Ishikawa (cell line): ENCODE measurements around the gene TMEM272.

ENCODE experiments used
- CEBPB ChIP-seq: IDR thresholded peaks from 2 replicates; pipeline ENCODE4 v1.6.1; 2012
- CREB1 ChIP-seq: IDR thresholded peaks from 2 replicates; pipeline ENCODE4 v1.6.1; 2012; ENCODE audit warnings: low read depth
- EGR1 ChIP-seq: IDR thresholded peaks from 2 replicates; pipeline ENCODE4 v1.6.1; 2012
- EP300 ChIP-seq: IDR thresholded peaks from 2 replicates; pipeline ENCODE4 v1.6.1; 2012; ENCODE audit warnings: borderline replicate concordance
- FOXM1 ChIP-seq: IDR thresholded peaks from 2 replicates; pipeline ENCODE4 v1.6.1; 2012; ENCODE audit warnings: low read depth, borderline replicate concordance
- NFIC ChIP-seq: IDR thresholded peaks from 2 replicates; pipeline ENCODE4 v1.6.1; 2012
- RAD21 ChIP-seq: IDR thresholded peaks from 2 replicates; pipeline ENCODE4 v1.6.1; 2012; ENCODE audit warnings: low read depth
- TAF1 ChIP-seq: IDR thresholded peaks from 2 replicates; pipeline ENCODE4 v1.6.1; 2012; ENCODE audit warnings: low read depth, mild to moderate bottlenecking
- TCF12 ChIP-seq: IDR thresholded peaks from 2 replicates; pipeline ENCODE4 v1.6.1; 2012; ENCODE audit warnings: low read depth
- TEAD4 ChIP-seq: IDR thresholded peaks from 2 replicates; pipeline ENCODE4 v1.6.1; 2012
- YY1 ChIP-seq: IDR thresholded peaks from 2 replicates; pipeline ENCODE4 v1.6.1; 2012; ENCODE audit warnings: low read depth
- ZBTB7A ChIP-seq: IDR thresholded peaks from 2 replicates; pipeline ENCODE4 v1.6.1; 2012; ENCODE audit warnings: low read depth
- TF ChIP-seq, protein P1 (sequence below): IDR thresholded peaks from 2 replicates; pipeline ENCODE4 v1.6.1; 2012; ENCODE audit warnings: low read depth, mild to moderate bottlenecking
- TF ChIP-seq, protein P2 (sequence below): IDR thresholded peaks from 2 replicates; pipeline ENCODE4 v1.6.1; 2012
- TF ChIP-seq, protein P3 (sequence below): IDR thresholded peaks from 2 replicates; pipeline ENCODE4 v1.6.1; 2012

Gene TMEM272

DNA sequence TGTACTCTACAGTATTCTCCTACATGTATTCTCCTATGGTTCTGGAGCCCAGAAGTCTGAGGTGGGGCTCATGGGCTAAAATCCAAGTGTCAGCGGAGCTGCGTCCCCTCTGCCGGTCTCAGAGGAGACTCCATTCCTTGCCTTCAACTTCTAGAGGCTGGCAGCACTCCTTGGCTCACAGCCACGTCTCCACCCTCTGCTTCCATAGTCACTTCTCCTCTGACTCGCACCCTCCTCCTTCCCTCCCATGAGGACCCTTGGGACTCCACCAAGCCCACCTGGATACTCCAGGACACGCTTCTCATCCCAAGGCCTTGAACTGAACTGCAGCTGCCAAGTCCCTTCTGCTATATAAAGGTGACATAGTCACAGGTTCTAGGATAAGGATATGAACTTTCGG is 68.8 kb downstream of the TMEM272 start:
- no peak for TF ChIP-seq RAD21
- TF ChIP-seq, protein P1, sequence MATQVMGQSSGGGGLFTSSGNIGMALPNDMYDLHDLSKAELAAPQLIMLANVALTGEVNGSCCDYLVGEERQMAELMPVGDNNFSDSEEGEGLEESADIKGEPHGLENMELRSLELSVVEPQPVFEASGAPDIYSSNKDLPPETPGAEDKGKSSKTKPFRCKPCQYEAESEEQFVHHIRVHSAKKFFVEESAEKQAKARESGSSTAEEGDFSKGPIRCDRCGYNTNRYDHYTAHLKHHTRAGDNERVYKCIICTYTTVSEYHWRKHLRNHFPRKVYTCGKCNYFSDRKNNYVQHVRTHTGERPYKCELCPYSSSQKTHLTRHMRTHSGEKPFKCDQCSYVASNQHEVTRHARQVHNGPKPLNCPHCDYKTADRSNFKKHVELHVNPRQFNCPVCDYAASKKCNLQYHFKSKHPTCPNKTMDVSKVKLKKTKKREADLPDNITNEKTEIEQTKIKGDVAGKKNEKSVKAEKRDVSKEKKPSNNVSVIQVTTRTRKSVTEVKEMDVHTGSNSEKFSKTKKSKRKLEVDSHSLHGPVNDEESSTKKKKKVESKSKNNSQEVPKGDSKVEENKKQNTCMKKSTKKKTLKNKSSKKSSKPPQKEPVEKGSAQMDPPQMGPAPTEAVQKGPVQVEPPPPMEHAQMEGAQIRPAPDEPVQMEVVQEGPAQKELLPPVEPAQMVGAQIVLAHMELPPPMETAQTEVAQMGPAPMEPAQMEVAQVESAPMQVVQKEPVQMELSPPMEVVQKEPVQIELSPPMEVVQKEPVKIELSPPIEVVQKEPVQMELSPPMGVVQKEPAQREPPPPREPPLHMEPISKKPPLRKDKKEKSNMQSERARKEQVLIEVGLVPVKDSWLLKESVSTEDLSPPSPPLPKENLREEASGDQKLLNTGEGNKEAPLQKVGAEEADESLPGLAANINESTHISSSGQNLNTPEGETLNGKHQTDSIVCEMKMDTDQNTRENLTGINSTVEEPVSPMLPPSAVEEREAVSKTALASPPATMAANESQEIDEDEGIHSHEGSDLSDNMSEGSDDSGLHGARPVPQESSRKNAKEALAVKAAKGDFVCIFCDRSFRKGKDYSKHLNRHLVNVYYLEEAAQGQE: no peak

DNA sequence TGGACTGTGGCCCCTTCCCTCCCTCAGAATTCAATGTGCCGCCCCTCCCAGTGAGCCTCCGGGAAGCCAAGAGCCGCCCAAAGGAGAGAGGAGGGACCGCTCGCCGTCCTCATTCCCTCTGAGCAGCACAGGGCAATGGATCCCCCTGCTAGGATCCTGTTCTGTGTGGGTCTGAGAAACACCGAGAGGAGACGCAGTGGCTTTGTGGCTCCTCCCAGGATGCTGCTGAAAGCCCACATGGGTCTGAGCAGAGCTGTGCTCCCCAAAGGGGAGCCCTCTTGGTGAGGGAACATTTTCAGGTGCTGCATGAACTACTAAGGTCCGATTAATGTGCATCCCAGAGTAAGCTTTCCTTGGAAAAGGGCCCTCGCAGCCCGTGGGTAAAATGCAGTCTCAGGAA is 71.5 kb downstream of the TMEM272 start:
- no peak for TF ChIP-seq EGR1
- no peak for TF ChIP-seq TAF1
- TF ChIP-seq EP300: no peak
- no peak for TF ChIP-seq TEAD4
- TF ChIP-seq NFIC: no peak
- TF ChIP-seq ZBTB7A: no peak
- TF ChIP-seq, protein P2, sequence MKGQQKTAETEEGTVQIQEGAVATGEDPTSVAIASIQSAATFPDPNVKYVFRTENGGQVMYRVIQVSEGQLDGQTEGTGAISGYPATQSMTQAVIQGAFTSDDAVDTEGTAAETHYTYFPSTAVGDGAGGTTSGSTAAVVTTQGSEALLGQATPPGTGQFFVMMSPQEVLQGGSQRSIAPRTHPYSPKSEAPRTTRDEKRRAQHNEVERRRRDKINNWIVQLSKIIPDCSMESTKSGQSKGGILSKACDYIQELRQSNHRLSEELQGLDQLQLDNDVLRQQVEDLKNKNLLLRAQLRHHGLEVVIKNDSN: no peak

DNA sequence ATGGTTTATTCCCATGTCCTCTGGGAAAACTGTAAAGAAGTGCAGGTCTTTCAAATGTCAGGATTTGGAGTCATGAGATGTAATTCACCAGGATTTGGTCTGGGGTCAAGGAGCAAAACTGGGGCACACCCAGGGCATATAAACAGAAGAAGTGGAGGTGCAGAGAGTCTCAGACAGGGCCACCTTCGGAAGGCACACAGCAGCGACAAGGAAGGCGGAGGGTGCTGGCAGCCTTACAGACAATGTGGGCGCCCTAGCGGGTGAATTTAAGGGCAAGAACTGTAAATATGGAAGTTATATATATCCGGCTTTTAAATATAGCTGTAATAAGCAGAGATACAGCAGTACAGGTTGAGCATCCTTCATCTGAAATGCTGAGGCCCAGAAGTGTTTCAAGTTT is 72.2 kb downstream of the TMEM272 start:
- TF ChIP-seq CREB1: no peak

DNA sequence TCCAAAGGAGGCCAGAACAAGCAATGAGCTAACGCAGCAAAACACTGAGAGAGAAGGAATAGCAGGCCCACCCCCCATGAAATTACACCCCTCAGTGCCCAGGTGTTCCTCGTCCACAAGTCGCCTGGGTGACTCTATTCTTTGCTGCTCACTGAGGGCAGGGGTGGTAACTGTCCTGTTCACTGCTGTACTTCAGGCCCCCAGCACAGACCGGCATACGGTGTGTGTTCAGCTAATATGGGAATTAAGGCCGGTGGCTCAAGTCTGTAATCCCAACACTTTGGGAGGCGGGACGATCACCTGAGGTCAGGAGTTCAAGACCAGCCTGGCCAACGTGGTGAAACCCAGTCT is 72.9 kb downstream of the TMEM272 start:
- TF ChIP-seq TAF1 (no peak), TCF12 (no peak), CEBPB (no peak), NFIC (no peak)
- TF ChIP-seq, protein P3, sequence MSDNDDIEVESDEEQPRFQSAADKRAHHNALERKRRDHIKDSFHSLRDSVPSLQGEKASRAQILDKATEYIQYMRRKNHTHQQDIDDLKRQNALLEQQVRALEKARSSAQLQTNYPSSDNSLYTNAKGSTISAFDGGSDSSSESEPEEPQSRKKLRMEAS: no peak
- TF ChIP-seq, protein P1: no peak

DNA sequence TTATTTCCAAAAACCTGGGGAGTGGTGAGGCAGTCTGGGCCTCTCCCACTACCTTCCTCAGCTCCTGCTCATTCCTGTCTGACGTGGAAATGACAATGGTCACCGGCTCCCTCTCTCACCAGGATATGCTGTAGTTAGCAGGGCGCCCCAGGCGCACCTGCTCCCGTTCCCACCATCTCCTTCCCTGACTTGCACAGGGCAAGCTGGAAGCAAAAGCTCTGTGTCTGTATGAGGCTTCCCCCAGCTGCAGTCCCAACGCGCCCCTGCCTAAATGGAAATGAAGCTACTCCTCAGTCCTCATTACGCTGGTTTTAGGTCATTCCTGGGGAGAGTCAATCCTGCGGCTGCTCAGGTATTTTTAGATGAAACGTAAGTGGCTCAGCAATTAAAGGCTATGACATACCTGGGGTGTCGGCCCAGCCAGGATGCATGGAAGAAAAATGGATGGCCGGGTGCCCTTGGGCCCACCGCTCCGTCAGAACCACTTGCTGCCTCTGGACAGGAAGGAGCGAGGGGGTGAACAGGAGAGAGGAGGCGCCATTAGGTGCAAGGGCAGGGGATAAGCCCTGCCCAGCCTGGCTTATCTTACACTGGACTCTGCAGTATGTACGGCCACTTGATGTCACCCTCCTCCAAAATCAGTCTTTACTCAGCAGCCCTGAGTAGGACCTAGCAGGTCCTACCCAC is 73.4 kb downstream of the TMEM272 start:
- TF ChIP-seq, protein P2: no peak
- TF ChIP-seq, protein P1: no peak
- TF ChIP-seq EGR1: no peak
- TF ChIP-seq EP300: no peak
- TF ChIP-seq TAF1: no peak
- TF ChIP-seq YY1: no peak
- no peak for TF ChIP-seq TEAD4
- no peak for TF ChIP-seq CEBPB

DNA sequence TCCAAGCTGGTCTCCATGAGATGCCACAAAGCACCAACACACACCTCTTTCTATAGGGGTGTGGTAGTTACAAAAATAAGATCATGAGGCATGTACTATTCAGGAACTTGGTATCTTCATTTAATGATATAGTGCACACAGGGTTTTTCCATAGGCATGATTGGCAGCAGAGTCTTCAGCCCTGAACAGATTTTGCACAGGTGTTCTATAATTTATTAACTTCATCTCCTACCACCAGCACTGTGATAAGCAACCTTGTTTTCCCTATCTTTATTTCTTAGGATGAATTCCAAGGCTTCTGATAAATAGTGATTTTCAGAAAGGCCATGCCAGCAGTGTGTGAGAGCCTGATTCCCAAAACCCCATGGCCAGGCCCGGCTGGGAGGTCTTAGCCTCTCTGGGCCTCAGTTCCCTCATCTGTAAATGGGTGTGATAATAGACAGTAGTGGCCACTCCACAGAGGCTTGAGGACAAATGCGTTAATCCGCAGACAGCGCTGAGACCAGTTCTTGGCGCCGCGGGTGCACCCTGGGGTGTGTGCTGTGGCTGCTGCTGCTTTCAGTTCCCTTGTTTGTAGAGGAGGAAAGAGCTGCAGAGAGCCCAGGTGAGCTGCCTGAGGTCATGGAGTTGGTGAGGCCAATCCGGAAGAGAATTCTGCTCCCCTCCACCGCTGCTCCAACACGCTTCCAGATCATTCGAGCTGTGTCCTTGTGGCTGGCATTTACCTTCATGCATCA is 74.1 kb downstream of the TMEM272 start:
- no peak for TF ChIP-seq ZBTB7A
- TF ChIP-seq TAF1: no peak
- no peak for TF ChIP-seq NFIC
- TF ChIP-seq FOXM1: no peak
- TF ChIP-seq RAD21: no peak
- no peak for TF ChIP-seq EGR1
- TF ChIP-seq, protein P2: no peak
- TF ChIP-seq CREB1: no peak
- TF ChIP-seq, protein P1: no peak
- TF ChIP-seq YY1: no peak
- TF ChIP-seq, protein P3: no peak
- no peak for TF ChIP-seq TEAD4
- no peak for TF ChIP-seq CEBPB
- TF ChIP-seq EP300: no peak
- TF ChIP-seq TCF12: no peak
